C4-2B (cell line): Measurements from ENCODE around the gene KASH5.

Experiments
- ZFX ChIP-seq: fragments of 450-650 bp; IDR thresholded peaks from 2 replicates; pipeline ENCODE4 v1.6.1; 2017
- TF ChIP-seq, protein P1 (sequence below): fragments of 450-650 bp; conservative IDR thresholded peaks from 2 replicates; pipeline ENCODE4 v1.5.1; 2017; ENCODE audit warnings: mild to moderate bottlenecking

DNA sequence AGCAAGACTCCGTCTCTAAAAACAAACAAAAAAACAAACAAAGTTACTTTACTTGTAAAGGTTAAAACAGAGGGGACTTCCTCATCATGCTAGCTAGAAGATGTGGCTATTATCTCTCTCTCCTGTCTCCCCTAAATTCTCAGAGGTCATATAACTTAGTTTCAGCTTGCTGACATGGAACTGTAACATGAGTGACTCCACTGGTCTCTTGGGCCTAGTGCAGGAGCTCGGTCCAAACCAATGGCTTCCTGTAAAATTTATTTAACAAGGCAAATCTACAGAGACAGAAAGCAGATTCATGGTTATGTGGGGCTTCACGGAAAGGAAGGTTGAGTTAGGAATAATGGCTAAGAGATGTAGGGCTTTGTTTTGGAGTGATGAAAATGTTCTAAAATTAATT is 9.5 kb upstream of the KASH5 start:
- TF ChIP-seq, protein P1, sequence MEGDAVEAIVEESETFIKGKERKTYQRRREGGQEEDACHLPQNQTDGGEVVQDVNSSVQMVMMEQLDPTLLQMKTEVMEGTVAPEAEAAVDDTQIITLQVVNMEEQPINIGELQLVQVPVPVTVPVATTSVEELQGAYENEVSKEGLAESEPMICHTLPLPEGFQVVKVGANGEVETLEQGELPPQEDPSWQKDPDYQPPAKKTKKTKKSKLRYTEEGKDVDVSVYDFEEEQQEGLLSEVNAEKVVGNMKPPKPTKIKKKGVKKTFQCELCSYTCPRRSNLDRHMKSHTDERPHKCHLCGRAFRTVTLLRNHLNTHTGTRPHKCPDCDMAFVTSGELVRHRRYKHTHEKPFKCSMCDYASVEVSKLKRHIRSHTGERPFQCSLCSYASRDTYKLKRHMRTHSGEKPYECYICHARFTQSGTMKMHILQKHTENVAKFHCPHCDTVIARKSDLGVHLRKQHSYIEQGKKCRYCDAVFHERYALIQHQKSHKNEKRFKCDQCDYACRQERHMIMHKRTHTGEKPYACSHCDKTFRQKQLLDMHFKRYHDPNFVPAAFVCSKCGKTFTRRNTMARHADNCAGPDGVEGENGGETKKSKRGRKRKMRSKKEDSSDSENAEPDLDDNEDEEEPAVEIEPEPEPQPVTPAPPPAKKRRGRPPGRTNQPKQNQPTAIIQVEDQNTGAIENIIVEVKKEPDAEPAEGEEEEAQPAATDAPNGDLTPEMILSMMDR = no peak
- no peak for TF ChIP-seq ZFX
